ENCODE data around the gene HLA-DMB. TPM values are rescaled to one million over a fixed set of nuclear protein-coding genes. Genes with fewer than 3 reads are reported as not detected.

Gene HLA-DMB
- total RNA-seq, 1 donor from 2014 or later, result 10.3 TPM

DNA sequence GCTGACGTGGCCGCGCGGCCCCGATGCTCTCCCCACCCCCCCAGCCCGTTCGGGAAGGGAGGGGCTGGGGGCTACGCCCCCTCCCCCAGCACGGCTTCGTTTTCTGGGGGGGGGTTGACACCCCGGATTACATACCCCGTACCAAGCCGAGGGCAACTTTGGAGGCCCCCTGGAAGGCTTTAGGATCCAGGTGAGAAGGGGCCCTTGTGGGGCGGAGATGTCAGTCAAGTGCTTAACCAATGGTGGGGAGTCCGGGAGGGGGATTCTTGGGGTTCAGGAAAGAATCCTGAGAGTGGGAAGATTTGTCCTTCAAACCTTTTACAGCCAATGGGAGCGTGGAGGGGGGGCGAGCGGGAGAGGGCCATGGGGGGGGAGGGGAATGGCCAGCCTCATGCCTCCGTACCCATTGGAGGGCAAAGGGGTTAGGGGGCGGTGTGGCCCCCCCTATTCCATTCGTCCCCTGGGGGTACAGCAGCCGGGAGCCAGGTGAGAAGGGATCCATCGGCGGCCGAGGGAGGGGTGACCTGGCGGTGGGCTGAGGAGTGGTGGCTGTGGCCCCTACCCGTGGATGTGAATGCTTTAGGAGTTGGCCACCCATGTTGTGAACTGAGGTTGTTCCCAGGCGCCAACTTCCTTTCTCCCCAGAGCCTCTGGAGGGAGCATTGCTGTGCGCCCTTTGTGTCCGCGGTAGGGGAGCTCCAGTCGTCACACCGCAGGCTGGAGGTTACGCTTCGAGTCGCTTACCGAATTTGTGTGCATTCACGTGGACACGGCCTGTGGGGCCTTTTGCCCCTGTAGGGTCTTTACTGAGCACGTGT lies 28.2 kb upstream of the HLA-DMB start:
- H3K9me3 ChIP-seq, result no peaks in the 10 kb centered on the region
- H3K27me3 ChIP-seq, result no peaks in the 10 kb centered on the region
- peak overlapping the region; percentile 71 to 80 for H3K4me3 ChIP-seq
- peaks cover 25% of the 10 kb centered on the region for H3K4me1 ChIP-seq
- peak overlapping the region; percentile 100 for H3K27ac ChIP-seq
- TF ChIP-seq POLR2A (IDR thresholded peaks at IDR 0.05), result no peak
- no peak for TF ChIP-seq POLR2AphosphoS5 (IDR thresholded peaks at IDR 0.05; ENCODE audit: insufficient read depth in 1 of 2, low read depth in 1 of 2)
- TF ChIP-seq, protein P1, sequence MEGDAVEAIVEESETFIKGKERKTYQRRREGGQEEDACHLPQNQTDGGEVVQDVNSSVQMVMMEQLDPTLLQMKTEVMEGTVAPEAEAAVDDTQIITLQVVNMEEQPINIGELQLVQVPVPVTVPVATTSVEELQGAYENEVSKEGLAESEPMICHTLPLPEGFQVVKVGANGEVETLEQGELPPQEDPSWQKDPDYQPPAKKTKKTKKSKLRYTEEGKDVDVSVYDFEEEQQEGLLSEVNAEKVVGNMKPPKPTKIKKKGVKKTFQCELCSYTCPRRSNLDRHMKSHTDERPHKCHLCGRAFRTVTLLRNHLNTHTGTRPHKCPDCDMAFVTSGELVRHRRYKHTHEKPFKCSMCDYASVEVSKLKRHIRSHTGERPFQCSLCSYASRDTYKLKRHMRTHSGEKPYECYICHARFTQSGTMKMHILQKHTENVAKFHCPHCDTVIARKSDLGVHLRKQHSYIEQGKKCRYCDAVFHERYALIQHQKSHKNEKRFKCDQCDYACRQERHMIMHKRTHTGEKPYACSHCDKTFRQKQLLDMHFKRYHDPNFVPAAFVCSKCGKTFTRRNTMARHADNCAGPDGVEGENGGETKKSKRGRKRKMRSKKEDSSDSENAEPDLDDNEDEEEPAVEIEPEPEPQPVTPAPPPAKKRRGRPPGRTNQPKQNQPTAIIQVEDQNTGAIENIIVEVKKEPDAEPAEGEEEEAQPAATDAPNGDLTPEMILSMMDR (IDR thresholded peaks at IDR 0.05), result no peak
- peaks cover 0 to 6% of the 10 kb centered on the region in 2 donors for H3K36me3 ChIP-seq
- intact Hi-C loops (cut with DNase I), result no loop called here
- DNase-seq (ENCODE audit: extremely low spot score in 2 of 2), result peak in 1 of 2 donors; percentile 95

DNA sequence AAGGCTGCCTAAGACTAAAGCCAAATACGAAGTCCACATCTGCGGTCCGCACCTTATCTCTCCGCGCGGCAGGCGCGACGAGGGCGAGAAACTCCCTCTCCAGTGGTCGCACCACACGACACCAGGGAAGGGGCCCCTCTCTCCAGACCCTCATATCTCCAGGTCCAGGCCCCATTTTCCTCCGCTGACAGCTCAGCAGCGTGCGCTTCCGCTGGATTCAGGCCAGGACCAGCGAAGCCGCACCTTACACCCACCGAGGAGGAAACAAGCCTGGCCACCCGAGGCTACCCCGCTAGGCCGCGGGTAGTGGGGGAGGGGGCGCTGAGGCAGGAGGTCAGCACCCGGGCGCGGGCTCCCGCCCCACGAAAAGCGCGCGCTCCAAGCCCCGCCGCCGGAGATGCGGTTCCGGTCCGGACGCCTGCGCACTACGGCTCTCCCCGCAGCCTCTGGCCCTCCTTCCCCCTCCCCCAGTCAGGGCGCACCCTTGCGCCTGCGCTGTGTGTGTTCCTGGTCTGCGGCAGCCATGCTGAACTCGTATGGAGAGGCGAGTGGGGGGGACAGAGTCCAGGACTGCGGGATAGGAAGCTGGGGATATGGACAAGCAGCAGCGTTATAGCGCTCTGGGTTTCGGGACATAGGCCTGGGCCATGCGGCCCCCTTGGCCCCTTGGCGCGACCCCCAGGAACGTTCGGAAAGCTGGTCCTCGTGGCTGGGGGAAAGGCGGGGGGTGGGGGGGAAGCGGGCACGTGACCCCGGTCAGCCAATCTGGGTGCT lies 27.5 kb upstream of the HLA-DMB start, which contains the start of gene BRD2:
TSS of gene BRD2 (plus strand) at position 502 of the 774 bp plus-strand sequence. CDS start 4,305 bp downstream, outside the sequence.
- TF ChIP-seq POLR2A (IDR thresholded peaks at IDR 0.05), result peak; percentile 56 to 97
- TF ChIP-seq, protein P1 (IDR thresholded peaks at IDR 0.05), result no peak
- peak; percentile 90 to 99 for TF ChIP-seq POLR2AphosphoS5 (IDR thresholded peaks at IDR 0.05; ENCODE audit: insufficient read depth in 1 of 2, low read depth in 1 of 2)
- Histone ChIP-seq H3K27me3 (no peaks in the 10 kb centered on the region), H3K4me1 (peaks cover 24% of the 10 kb centered on the region), H3K36me3 (peaks cover 0 to 6% of the 10 kb centered on the region in 2 donors), H3K27ac (peak within 1 kb of the TSS; percentile 100), H3K9me3 (no peaks in the 10 kb centered on the region), H3K4me3 (peak within 1 kb of the TSS; percentile 71 to 80)
- peak in 1 of 2 donors; percentile 99 for DNase-seq (ENCODE audit: extremely low spot score in 2 of 2)
- intact Hi-C loops (cut with DNase I), result no loop called here

DNA sequence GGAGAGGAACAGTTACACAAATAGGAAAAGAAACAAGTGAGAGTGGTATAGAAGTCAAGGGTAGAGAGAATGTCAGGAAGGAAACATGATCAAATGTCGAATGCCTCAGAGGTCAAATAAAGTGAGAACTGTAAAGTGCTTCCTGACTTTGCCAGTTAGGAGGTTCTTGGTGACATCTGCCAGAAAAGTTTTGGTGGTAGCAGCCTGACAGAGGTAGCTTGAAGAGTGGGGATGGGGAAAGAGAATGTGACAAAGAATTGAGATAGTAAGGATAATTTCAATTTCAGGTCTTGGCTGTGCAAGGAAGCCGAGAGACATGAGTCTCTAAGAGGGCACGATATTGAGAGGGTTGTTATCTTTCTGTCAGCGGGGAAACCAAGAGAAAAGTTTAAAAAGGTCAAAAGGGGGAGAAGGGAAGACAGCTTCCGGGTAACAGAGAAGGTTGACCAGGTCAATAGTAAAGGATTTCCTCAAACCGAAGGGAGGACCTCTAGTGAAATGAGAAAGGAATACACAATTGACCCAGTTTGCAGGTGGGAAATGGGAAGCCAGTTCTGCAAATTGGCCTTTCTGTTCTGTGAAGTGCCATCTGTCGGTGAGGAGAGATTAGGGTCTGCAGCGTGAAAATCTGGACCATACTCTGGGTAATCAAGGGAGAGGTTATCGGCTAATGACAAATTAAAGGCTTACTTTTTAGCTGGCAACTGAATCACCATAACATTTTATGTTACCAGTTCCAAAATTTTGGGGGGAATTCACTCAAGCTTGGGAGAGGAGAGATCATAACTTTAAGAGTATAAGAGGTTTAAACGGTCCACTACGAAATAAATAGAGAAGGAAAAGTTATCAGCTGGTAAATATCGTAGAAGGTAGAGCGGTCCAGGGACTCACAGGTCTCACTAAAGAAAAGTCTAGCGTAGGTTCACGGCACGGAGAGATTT lies 26.6 kb upstream of the HLA-DMB start:
- Histone ChIP-seq H3K27me3 (no peaks in the 10 kb centered on the region), H3K27ac (peak overlapping the region; percentile 100), H3K4me1 (peaks cover 24% of the 10 kb centered on the region), H3K9me3 (no peaks in the 10 kb centered on the region), H3K4me3 (peak overlapping the region; percentile 71 to 80), H3K36me3 (peaks cover 0 to 2% of the 10 kb centered on the region in 2 donors)
- TF ChIP-seq, protein P1 (IDR thresholded peaks at IDR 0.05), result peak in 2 of 3 experiments; percentile 19 to 39
- TF ChIP-seq POLR2AphosphoS5 (IDR thresholded peaks at IDR 0.05; ENCODE audit: insufficient read depth in 1 of 2, low read depth in 1 of 2), result no peak
- intact Hi-C loops (cut with DNase I), result no loop called here
- DNase-seq (ENCODE audit: extremely low spot score in 2 of 2), result no peak

DNA sequence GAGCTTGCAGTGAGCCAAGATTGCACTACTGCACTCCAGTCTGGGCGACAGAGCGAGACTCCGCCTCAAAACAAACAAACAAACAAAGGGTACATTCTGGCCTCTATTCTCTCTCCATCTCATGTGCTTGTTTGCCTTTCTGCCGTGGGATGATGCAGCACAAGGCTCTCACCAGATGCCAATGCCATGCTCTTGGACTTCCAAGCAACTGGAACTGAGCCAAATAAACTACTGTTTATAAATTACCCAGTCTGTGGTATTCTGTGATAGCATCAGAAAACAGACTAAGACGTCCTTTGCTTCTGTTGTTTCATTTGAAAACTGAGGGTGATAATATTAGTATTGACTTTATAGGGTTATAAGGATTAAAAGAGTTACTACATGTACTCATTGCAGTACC lies 23.9 kb upstream of the HLA-DMB start:
- H3K27me3 ChIP-seq, result no peaks in the 10 kb centered on the region
- no peak for DNase-seq (ENCODE audit: extremely low spot score in 2 of 2)
- peaks cover 24% of the 10 kb centered on the region for H3K4me1 ChIP-seq
- intact Hi-C loops (cut with DNase I), result no loop called here
- no peak overlapping the region for H3K27ac ChIP-seq
- H3K9me3 ChIP-seq, result no peaks in the 10 kb centered on the region
- no peak overlapping the region for H3K4me3 ChIP-seq
- TF ChIP-seq, protein P1 (IDR thresholded peaks at IDR 0.05), result no peak
- TF ChIP-seq POLR2A (IDR thresholded peaks at IDR 0.05) (no peak), POLR2AphosphoS5 (IDR thresholded peaks at IDR 0.05; ENCODE audit: insufficient read depth in 1 of 2, low read depth in 1 of 2) (no peak)
- no peaks in the 10 kb centered on the region for H3K36me3 ChIP-seq
